Measurements from ENCODE around the gene PITX3. TPM values are rescaled to one million over a fixed set of nuclear protein-coding genes. Genes with fewer than 3 reads are reported as not detected.
A peak's percentile ranks its signal among the peaks of the same experiment; 100 is the strongest.
"Not testable (repeated sequence)": the region's sequence is repeated elsewhere in the genome, so short reads cannot be mapped to it uniquely, and the experiment has no call there.

The PITX3 gene
- total RNA-seq, 2 donors from 2014 or later: not detected

DNA sequence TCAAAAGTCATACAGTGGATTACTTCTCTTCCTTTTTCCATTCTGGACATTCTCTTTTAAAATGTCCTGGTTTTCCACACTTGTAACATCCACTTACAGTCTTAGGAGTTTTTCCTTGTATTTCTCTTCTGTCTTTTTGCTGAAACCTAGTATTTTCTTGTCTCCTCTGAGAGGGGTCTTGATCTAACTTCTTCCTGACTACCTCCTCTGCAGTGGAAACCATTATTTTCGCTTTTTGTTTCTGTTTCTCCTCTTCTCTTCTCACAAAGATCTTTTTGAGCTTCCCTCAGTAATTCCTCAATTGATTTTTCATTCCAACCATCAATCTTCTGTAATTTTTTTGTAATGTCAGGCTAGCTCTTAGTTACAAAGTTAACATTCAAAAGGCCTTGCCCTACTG is 38.9 kb downstream of the PITX3 start:
- no peaks in the 10 kb centered on the region for H3K9me3 ChIP-seq (ENCODE audit: control insufficient read depth, low read length, poor library complexity, severe bottlenecking)
- Mint-ChIP-seq H3K27me3 (peaks cover 20% of the 10 kb centered on the region), H3K4me3 (no peak overlapping the region), H3K27ac (no peak overlapping the region), H3K36me3 (ENCODE audit: low read depth) (peaks cover 3% of the 10 kb centered on the region), H3K4me1 (no peaks in the 10 kb centered on the region)
- DNase-seq: no peak
- no peak for ATAC-seq

DNA sequence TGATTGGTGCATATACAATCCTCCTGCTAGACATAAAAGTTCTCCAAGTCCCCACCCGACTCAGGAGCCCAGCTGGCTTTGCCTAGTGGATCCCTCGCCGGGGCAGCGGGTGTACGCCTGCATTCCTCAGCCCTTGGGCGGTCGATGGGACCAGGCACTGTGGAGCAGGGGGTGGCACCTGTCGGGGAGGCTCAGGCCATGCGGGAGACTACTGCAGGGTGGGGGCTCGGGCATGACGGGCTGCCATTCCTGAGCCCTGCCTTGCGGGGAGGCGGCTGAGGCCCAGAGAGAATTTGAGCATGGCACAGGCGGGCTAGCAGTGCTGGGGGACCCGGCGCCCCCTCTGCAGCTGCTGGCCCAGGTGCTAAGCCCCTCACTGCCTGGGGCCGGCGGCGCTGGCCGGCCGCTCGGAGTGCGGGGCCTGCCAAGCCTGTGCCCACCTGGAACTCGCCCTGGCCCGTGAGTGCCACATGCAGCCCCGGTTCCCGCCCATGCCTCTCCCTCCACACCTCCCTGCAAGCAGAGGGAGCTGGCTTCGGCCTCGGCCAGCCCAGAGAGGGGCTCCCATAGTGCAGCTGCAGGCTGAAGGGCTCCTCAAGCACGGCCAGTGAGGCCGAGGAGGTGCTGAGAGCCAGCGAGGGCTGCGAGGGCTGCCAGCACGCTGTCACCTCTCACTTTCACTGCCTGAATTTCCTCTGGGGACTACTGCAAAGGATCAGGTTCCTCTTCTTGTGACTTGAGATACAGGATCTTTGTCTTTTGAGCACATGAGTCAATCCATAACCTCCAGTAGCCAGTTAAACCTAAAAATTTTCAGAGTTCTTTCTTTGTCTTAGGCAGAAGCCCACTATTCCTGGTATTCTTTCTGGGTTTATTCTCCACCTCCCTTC is 40.3 kb downstream of the PITX3 start:
- Mint-ChIP-seq H3K27ac (no peak overlapping the region), H3K36me3 (ENCODE audit: low read depth) (peaks cover 3% of the 10 kb centered on the region), H3K27me3 (peaks cover 20% of the 10 kb centered on the region), H3K4me1 (no peaks in the 10 kb centered on the region), H3K4me3 (no peak overlapping the region)
- H3K9me3 ChIP-seq (ENCODE audit: control insufficient read depth, low read length, poor library complexity, severe bottlenecking): no peaks in the 10 kb centered on the region
- ATAC-seq: no peak
- DNase-seq: no peak

DNA sequence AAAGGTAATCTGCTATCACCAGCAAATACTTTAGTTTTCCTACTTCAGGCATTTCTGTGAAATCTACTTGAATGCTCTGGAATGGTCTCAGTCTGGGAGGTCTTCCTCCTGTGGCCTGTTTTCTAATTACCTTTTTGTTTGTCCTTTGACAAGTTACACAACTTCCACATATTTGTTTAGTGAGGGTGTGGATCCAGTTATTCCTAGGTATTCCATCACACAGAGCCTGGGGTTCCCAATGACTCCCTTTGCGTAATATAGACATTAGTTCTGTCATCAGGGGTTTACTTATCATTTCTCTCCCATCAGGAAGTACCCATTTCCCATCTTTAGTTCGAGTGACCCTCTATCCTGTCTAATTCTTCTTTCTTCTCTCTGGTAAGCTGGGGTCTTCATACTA is 43.3 kb downstream of the PITX3 start:
- Mint-ChIP-seq H3K4me1 (no peaks in the 10 kb centered on the region), H3K27ac (no peak overlapping the region), H3K27me3 (peaks cover 20% of the 10 kb centered on the region), H3K4me3 (no peak overlapping the region), H3K36me3 (ENCODE audit: low read depth) (peaks cover 3% of the 10 kb centered on the region)
- DNase-seq (no peak), ATAC-seq (no peak)
- no peaks in the 10 kb centered on the region for H3K9me3 ChIP-seq (ENCODE audit: control insufficient read depth, low read length, poor library complexity, severe bottlenecking)

- Mint-ChIP-seq H3K36me3 (ENCODE audit: low read depth) (no peaks in the 10 kb centered on the region), H3K4me3 (no peak overlapping the region), H3K4me1 (no peaks in the 10 kb centered on the region), H3K27me3 (peaks cover 10% of the 10 kb centered on the region), H3K27ac (no peak overlapping the region)
- DNase-seq: no peak
- ATAC-seq: no peak
- H3K9me3 ChIP-seq (ENCODE audit: control insufficient read depth, low read length, poor library complexity, severe bottlenecking): no peaks in the 10 kb centered on the region
Observed at GRCh38 chr10:102196893-102197292, 44.4 kb downstream of the PITX3 start.

DNA sequence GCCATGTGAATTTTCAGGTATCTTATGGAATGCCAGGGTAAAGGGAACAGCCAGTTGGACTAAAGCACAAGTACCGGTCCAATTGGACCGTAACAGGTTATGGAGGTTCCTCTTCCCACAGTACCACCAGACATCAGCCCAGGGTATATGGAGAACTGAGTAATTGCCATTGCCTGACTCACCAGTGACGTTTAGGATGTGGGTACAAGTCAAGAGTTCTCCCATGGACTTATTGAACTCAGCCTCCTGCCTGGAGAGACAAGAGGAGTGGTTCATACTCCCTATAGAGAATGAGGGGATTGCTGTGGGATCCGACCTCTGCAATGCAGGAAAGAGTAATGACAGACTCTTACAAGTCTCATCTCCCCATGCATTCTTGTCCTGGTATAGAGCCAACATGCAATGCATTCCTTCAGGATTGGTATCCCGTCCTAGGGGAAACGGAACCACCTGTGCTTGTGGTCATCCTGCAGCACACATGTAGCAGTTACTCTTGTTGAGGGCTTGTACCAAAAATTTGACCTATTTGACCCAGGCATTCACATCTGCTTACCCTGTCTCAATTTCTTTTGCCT is 45.9 kb downstream of the PITX3 start:
- no peaks in the 10 kb centered on the region for H3K4me1 Mint-ChIP-seq
- ATAC-seq (no peak), DNase-seq (no peak)
- H3K36me3 Mint-ChIP-seq (ENCODE audit: low read depth): no peaks in the 10 kb centered on the region
- H3K27ac Mint-ChIP-seq: no peak overlapping the region
- peaks cover 7% of the 10 kb centered on the region for H3K27me3 Mint-ChIP-seq
- no peak overlapping the region for H3K4me3 Mint-ChIP-seq
- no peaks in the 10 kb centered on the region for H3K9me3 ChIP-seq (ENCODE audit: control insufficient read depth, low read length, poor library complexity, severe bottlenecking)

- H3K27ac Mint-ChIP-seq: no peak overlapping the region
- H3K4me1 Mint-ChIP-seq: peaks cover 12% of the 10 kb centered on the region
- no peaks in the 10 kb centered on the region for H3K9me3 ChIP-seq (ENCODE audit: control insufficient read depth, low read length, poor library complexity, severe bottlenecking)
- no peaks in the 10 kb centered on the region for H3K36me3 Mint-ChIP-seq (ENCODE audit: low read depth)
- no peaks in the 10 kb centered on the region for H3K27me3 Mint-ChIP-seq
- ATAC-seq: no peak
- DNase-seq: no peak
- H3K4me3 Mint-ChIP-seq: no peak overlapping the region
Observed at GRCh38 chr10:102191956-102192355, 49.4 kb downstream of the PITX3 start.

- H3K36me3 Mint-ChIP-seq (ENCODE audit: low read depth); DNase-seq; H3K9me3 ChIP-seq (ENCODE audit: control insufficient read depth, low read length, poor library complexity, severe bottlenecking); H3K27me3 Mint-ChIP-seq: not testable (repeated sequence)
- H3K4me1 Mint-ChIP-seq: peaks cover 12% of the 10 kb centered on the region
- peak overlapping the region; percentile 74 for H3K4me3 Mint-ChIP-seq
- peak; percentile 74 for ATAC-seq
- H3K27ac Mint-ChIP-seq: peak overlapping the region; percentile 87
Observed at GRCh38 chr10:102188941-102189898, 52.1 kb downstream of the PITX3 start.

GRCh38 chr10:102188298-102188940 is 52.9 kb downstream of the PITX3 start:
- ATAC-seq: peak; percentile 6
- H3K4me3 Mint-ChIP-seq: peak overlapping the region; percentile 52
- H3K4me1 Mint-ChIP-seq: peaks cover 12% of the 10 kb centered on the region
- H3K27ac Mint-ChIP-seq: peak overlapping the region; percentile 87
- no peak for DNase-seq
- H3K36me3 Mint-ChIP-seq (ENCODE audit: low read depth): peaks cover 3% of the 10 kb centered on the region
- no peaks in the 10 kb centered on the region for H3K27me3 Mint-ChIP-seq
- H3K9me3 ChIP-seq (ENCODE audit: control insufficient read depth, low read length, poor library complexity, severe bottlenecking): no peaks in the 10 kb centered on the region

GRCh38 chr10:102185811-102186527 is 55.3 kb downstream of the PITX3 start:
- H3K36me3 Mint-ChIP-seq (ENCODE audit: low read depth): peaks cover 3% of the 10 kb centered on the region
- H3K4me3 Mint-ChIP-seq: no peak overlapping the region
- peaks cover 2% of the 10 kb centered on the region for H3K27me3 Mint-ChIP-seq
- DNase-seq (no peak), ATAC-seq (no peak)
- H3K9me3 ChIP-seq (ENCODE audit: control insufficient read depth, low read length, poor library complexity, severe bottlenecking): no peaks in the 10 kb centered on the region
- H3K27ac Mint-ChIP-seq: no peak overlapping the region
- peaks cover 12% of the 10 kb centered on the region for H3K4me1 Mint-ChIP-seq

GRCh38 chr10:102185272-102185671 is 56.0 kb downstream of the PITX3 start:
- Mint-ChIP-seq H3K4me3 (no peak overlapping the region), H3K4me1 (peaks cover 12% of the 10 kb centered on the region), H3K36me3 (ENCODE audit: low read depth) (peaks cover 3% of the 10 kb centered on the region), H3K27ac (no peak overlapping the region), H3K27me3 (peaks cover 5% of the 10 kb centered on the region)
- DNase-seq: no peak
- no peaks in the 10 kb centered on the region for H3K9me3 ChIP-seq (ENCODE audit: control insufficient read depth, low read length, poor library complexity, severe bottlenecking)
- no peak for ATAC-seq

GRCh38 chr10:102184606-102185005 is 56.7 kb downstream of the PITX3 start:
- no peaks in the 10 kb centered on the region for H3K9me3 ChIP-seq (ENCODE audit: control insufficient read depth, low read length, poor library complexity, severe bottlenecking)
- Mint-ChIP-seq H3K4me3 (no peak overlapping the region), H3K27ac (no peak overlapping the region), H3K4me1 (peaks cover 12% of the 10 kb centered on the region), H3K36me3 (ENCODE audit: low read depth) (peaks cover 3% of the 10 kb centered on the region), H3K27me3 (peaks cover 5% of the 10 kb centered on the region)
- DNase-seq: no peak
- ATAC-seq: no peak
